Ascending aorta (tissue), 2 donors: Measurements from ENCODE around the gene LAMA2. TPM values are rescaled to one million over a fixed set of nuclear protein-coding genes. Genes with fewer than 3 reads are reported as not detected.

Experiments
- DNase-seq, 2 donors: peaks; one replicate each; pipeline ENCODE4 v3.0.0-alpha.2; 2019; ENCODE audit warnings: low spot score in 2 of 2
- H3K27ac ChIP-seq, 2 donors: fragments of 200-600 bp; sonication (generic); one replicate each; pipeline ENCODE4 v1.5.1; 2016 to 2017; ENCODE audit warnings: mild to moderate bottlenecking in 1 of 2
- H3K27me3 ChIP-seq: fragments of 200-600 bp; sonication (generic); one replicate; pipeline ENCODE4 v1.5.1; 2017
- H3K36me3 ChIP-seq, 2 donors: fragments of 200-600 bp; sonication (generic); one replicate each; pipeline ENCODE4 v1.5.1; 2016
- H3K4me1 ChIP-seq, 2 donors: fragments of 200-600 bp; sonication (generic); one replicate each; pipeline ENCODE4 v1.5.1; 2016 to 2017; ENCODE audit warnings: mild to moderate bottlenecking in 1 of 2
- H3K4me3 ChIP-seq, 2 donors: fragments of 200-600 bp; sonication (generic); one replicate each; pipeline ENCODE4 v1.5.1; 2016 to 2017; ENCODE audit warnings: mild to moderate bottlenecking in 1 of 2
- H3K9me3 ChIP-seq, 2 donors: fragments of 200-600 bp; sonication (generic); one replicate each; pipeline ENCODE4 v1.5.1; 2016
- CTCF ChIP-seq, 3 experiments: fragments of 200-600 bp in 2 of 3; fragments of 450-650 bp in 1 of 3; sonication (generic) in 2 of 3; IDR thresholded peaks; one replicate each; pipeline ENCODE4 v1.5.1; 2016 to 2019; ENCODE audit warnings: antibody characterized with exemption in 3 of 3, mild to moderate bottlenecking in 1 of 3, moderate library complexity in 1 of 3
- intact Hi-C: fragments of 100-400 bp; cut with DNase I; formaldehyde crosslinking; loops from one replicate; pipeline ENCODE4 v1.15.1; 2023
- total RNA-seq: library from RNA; depleted of rRNA; stranded (reverse); fragments of >200 nt; gene quantifications from one replicate; pipeline ENCODE4 v1.1.0, GENCODE V29; 2016

Gene LAMA2
- total RNA-seq, 1 donor from 2014 or later = 45.2 TPM

GRCh38 chr6:129183187-129183591 is 300.3 kb downstream of the LAMA2 start:
- Histone ChIP-seq H3K4me1 (no peaks in the 10 kb centered on the region), H3K9me3 (no peaks in the 10 kb centered on the region), H3K36me3 (no peaks in the 10 kb centered on the region), H3K27me3 (no peaks in the 10 kb centered on the region), H3K27ac (no peak overlapping the region), H3K4me3 (no peak overlapping the region)
- TF ChIP-seq CTCF (IDR thresholded peaks at IDR 0.05) = no peak
- no peak for DNase-seq
- intact Hi-C loops = no loop called here

- Histone ChIP-seq H3K27me3 (no peaks in the 10 kb centered on the region), H3K9me3 (no peaks in the 10 kb centered on the region), H3K36me3 (no peaks in the 10 kb centered on the region), H3K4me3 (no peak overlapping the region), H3K27ac (no peak overlapping the region), H3K4me1 (no peaks in the 10 kb centered on the region)
- DNase-seq = no peak
- intact Hi-C loops = no loop called here
- TF ChIP-seq CTCF (IDR thresholded peaks at IDR 0.05) = no peak
These were observed 300.9 kb downstream of the LAMA2 start for GRCh38 chr6:129183681-129184301.

- Histone ChIP-seq H3K4me3 (no peak overlapping the region), H3K9me3 (no peaks in the 10 kb centered on the region), H3K27me3 (no peaks in the 10 kb centered on the region), H3K36me3 (no peaks in the 10 kb centered on the region), H3K4me1 (no peaks in the 10 kb centered on the region), H3K27ac (no peak overlapping the region)
- intact Hi-C loops = no loop called here
- no peak for TF ChIP-seq CTCF (IDR thresholded peaks at IDR 0.05)
- DNase-seq = no peak
These were observed 301.4 kb downstream of the LAMA2 start for GRCh38 chr6:129184324-129184723.

GRCh38 chr6:129184808-129185366 is 301.9 kb downstream of the LAMA2 start:
- Histone ChIP-seq H3K27ac (no peak overlapping the region), H3K27me3 (no peaks in the 10 kb centered on the region), H3K9me3 (no peaks in the 10 kb centered on the region), H3K36me3 (no peaks in the 10 kb centered on the region), H3K4me3 (no peak overlapping the region), H3K4me1 (no peaks in the 10 kb centered on the region)
- DNase-seq = no peak
- TF ChIP-seq CTCF (IDR thresholded peaks at IDR 0.05) = no peak
- intact Hi-C loops = no loop called here

GRCh38 chr6:129186988-129187387 is 304.1 kb downstream of the LAMA2 start:
- H3K27me3 ChIP-seq = no peaks in the 10 kb centered on the region
- H3K36me3 ChIP-seq = no peaks in the 10 kb centered on the region
- intact Hi-C loops = no loop called here
- DNase-seq = no peak
- no peak overlapping the region for H3K27ac ChIP-seq
- no peak for TF ChIP-seq CTCF (IDR thresholded peaks at IDR 0.05)
- H3K4me1 ChIP-seq = no peaks in the 10 kb centered on the region
- no peaks in the 10 kb centered on the region for H3K9me3 ChIP-seq
- H3K4me3 ChIP-seq = no peak overlapping the region
